Measurements from ENCODE around the gene SMAD3. TPM values are rescaled to one million over a fixed set of nuclear protein-coding genes. Genes with fewer than 3 reads are reported as not detected.

SMAD3 gene
- total RNA-seq, 1 donor from 2014 or later = 35.6 TPM

DNA sequence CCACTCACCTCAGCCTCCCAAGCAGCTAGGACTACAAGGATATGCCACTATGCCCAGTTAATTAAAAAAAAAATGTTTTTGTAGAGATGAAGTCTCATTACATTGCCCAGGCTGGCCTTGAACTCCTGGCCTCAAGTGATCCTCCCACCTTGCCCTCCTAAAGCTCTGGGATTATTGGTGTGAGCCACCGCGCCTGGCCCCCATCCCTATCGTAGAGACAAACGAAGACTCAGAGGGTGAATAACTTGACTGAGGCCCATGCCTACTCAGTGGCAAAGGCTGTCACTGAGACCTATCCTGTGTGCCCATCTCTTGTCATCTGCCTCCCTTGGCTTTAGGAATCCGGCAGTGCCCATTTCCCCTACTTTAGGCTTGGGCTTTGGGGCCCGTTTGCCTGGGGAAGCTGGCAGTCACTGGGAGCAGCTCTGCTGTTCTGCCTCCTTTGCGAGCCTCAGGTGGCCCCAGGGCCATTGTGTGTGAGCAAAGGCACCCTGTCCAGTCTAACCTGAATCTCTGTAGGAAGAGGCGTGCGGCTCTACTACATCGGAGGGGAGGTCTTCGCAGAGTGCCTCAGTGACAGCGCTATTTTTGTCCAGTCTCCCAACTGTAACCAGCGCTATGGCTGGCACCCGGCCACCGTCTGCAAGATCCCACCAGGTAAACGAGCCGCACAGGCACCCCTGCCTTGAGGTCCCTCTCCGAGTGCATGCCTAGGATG lies 119.0 kb downstream of the SMAD3 start:
- no peak for ATAC-seq

DNA sequence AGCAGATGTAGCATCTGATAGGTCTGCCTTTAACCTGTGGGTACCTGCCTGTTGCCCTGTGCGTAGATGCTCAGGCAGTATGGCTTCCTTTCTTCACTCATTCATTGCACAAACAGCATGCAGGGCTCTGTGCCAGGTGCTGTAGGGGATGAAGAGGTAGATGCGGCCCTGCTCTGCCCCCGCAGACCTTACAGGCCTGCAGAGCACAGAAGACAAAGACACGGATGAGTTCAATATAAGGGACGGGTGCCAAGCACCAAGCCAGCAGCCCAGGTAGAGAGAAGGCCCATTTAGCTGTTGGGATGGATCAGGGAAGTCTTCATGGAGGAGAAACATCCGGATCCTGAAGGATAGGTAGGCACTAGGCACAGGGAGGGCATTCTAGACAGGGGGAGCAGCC lies 119.6 kb downstream of the SMAD3 start:
- no peak for ATAC-seq

DNA sequence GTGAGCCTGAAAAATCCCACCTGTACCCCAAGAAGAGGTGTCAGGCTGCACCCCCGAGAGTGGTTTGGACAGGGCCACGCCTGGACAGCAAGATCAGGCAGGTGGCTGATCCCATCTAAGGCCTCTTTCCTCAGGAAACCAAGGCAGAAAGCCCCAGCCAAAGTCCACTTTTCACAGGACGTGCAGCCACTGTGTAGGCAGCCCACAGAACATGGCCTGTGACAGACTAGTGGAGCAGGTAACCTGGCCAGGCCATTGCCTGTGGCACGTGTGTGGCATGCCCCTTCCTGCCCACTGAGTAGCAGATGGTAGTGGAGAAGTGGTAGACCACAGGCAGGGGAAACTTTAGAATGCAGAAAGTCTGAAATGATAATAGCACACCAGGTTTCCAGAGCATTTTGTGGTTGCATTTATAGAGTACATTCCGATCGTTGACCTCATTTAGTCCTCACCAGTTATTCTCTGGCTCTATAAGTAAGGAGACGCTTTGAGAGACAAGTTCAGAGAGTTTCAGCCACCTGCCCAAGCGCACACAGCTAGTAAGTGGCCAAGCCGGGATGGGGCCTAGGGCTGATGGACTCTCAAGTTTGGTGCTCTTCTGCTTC lies 120.3 kb downstream of the SMAD3 start:
- ATAC-seq = peak; percentile 5

DNA sequence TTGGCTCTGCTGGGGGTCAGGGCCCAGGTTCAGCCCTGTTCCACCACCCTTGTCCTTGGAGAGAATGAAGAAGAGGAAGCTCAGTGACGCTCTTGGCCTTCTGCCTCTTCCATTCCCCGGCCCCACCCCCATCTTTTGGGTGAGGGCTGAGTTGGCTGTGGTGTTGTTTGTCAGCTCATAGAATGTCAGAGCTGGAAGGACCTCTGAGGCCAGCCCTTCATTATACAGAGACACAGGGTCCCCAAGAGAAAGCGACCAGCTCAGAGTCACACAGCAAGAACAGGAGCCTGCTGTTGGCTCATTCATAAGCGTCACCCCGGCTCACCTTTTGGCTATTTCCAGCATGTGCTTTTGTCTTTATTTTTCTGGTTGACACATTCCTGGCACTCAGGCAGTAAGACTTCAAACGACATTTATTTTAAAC lies 120.8 kb downstream of the SMAD3 start:
- ATAC-seq = no peak

DNA sequence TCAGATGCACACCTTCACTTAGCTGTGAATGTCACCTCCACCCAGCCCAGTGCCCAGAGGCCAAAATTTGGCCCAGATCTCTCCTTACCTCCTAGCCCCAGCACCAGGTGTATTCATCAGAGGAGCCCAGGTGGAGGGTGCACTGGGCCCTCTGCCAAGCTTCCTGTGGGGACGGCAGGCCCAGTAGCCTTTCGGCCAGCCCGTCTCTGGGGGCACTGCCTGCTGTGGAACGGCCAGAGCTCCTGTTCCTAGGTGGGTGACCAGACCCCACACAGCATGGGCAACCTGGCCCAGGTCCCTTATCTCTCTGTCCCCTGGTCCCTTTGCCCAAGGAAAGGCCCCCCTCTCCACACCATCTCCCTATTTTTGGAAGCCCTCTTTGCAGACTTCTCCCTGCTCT lies 121.3 kb downstream of the SMAD3 start:
- no peak for ATAC-seq

DNA sequence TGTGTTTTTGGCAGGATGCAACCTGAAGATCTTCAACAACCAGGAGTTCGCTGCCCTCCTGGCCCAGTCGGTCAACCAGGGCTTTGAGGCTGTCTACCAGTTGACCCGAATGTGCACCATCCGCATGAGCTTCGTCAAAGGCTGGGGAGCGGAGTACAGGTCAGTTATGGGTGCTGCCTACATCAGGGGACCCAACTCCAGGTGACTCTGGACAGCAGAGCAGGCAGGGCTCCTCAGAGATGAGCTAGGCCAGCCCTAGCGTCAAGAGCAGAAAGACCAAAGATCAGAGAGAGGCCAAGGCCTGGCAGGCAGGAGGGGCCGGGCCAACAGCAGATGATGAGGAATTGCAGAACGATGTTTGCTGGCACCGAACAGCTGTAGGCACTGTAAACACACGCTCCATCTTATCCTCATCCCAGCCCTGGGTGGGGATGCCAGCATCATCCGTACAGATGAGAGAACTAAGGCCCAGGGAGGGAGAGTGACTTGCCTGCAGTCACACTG lies 122.0 kb downstream of the SMAD3 start:
- no peak for ATAC-seq

DNA sequence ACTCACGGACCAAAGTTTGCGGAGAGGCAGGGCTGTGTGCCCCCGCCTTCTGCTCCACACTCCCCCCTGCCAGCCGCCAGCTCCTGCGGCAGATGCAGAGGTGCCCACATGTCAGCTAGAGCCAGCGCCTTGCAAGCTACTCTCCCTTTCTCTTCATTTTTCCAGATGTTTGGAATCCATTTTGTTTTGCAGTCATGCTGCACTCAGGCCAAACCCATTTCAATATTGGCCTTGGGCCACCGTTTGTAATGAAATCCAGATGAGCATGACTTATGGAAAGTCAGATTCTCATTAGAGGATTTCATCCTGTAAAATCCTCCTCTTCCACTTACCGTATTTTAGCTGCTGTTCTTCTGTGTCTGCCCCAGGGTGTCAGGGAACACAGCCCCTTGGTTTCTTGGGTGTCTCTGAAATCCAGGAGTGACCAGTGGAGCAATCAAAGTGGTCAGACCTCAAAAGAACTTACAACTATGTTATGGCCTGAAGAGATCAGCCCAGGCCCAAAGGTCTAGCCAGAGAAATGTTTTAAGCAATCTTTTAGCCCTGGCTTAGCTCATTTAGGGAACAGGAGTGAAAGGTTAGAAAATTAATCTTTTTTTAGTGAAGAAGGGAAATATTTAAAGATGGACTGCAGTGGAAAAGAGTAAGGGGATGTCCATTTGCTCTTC lies 123.3 kb downstream of the SMAD3 start:
- no peak for ATAC-seq

DNA sequence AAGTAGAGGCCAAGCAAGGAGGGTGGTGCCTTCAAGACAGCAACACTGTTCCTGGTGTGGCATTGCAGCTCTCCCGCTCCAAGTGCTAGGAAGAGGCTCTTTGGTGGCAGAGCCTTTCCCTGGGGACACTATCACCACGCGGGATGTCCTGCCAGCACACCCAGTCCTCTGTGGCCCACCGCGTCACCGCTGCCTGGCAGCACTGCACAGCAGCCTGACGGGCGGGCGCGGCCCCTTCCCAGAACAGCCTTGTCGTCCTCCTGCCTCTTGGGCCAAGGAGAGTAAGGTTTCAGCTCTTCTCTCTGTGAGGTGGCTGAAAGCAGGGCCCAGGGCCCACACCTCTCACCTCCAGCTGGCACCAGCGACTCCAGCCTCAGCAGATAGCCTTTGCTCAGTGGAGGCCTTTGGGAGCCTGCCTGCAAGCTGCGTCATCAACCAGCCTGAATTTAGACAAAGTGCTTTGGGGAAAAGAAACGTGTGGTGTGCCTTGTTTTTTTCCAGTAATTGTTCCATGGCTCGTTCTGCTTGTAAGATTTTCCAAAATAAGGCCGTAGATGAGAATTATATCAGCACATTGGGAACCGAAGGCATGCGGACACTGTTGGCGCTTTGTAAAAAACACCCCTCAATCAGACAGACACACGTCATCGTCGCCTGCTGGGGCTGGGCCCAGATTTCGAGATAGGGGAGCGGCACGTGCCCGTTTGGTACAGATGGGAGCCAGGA lies 124.1 kb downstream of the SMAD3 start:
- no peak for ATAC-seq

DNA sequence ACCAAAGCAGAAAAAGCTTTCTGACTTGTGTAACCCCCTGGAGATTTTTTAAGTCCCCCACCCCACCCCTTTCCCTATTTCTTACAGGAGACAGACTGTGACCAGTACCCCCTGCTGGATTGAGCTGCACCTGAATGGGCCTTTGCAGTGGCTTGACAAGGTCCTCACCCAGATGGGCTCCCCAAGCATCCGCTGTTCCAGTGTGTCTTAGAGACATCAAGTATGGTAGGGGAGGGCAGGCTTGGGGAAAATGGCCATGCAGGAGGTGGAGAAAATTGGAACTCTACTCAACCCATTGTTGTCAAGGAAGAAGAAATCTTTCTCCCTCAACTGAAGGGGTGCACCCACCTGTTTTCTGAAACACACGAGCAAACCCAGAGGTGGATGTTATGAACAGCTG lies 124.9 kb downstream of the SMAD3 start:
- ATAC-seq = no peak

DNA sequence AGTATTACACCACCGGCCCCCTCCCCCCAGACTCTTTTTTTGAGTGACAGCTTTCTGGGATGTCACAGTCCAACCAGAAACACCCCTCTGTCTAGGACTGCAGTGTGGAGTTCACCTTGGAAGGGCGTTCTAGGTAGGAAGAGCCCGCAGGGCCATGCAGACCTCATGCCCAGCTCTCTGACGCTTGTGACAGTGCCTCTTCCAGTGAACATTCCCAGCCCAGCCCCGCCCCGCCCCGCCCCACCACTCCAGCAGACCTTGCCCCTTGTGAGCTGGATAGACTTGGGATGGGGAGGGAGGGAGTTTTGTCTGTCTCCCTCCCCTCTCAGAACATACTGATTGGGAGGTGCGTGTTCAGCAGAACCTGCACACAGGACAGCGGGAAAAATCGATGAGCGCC lies 125.4 kb downstream of the SMAD3 start:
- peak; percentile 7 for ATAC-seq

DNA sequence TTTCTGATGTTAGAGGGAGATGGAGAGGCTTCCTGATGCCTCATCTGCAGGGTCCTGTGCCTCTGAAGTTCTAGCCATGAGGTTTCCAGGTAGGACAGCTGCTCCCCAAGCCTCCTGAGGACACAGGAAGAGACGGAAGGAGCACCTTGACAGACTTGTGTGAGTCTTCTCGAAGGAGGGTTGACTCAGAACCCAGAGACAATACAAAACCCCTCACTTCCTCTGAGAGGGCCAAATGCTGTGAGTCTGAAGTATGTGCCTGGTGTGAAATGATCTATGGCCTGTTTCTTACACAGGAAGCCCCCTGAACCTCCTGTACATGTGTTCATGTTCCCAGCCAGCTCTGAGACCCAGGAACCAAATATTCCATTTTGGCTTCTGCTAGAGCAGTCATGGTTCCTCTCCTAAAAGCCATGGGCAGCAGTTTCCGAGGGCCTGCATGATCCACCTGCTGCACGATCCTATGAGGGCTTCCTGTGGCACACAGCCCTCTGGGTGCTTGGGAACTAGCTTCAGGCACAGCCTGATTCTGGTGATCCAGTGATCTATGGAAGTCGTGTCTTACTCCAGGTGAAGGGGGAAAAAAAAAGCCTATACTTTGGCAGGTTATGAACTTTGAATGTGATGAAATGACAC lies 126.9 kb downstream of the SMAD3 start:
- no peak for ATAC-seq

DNA sequence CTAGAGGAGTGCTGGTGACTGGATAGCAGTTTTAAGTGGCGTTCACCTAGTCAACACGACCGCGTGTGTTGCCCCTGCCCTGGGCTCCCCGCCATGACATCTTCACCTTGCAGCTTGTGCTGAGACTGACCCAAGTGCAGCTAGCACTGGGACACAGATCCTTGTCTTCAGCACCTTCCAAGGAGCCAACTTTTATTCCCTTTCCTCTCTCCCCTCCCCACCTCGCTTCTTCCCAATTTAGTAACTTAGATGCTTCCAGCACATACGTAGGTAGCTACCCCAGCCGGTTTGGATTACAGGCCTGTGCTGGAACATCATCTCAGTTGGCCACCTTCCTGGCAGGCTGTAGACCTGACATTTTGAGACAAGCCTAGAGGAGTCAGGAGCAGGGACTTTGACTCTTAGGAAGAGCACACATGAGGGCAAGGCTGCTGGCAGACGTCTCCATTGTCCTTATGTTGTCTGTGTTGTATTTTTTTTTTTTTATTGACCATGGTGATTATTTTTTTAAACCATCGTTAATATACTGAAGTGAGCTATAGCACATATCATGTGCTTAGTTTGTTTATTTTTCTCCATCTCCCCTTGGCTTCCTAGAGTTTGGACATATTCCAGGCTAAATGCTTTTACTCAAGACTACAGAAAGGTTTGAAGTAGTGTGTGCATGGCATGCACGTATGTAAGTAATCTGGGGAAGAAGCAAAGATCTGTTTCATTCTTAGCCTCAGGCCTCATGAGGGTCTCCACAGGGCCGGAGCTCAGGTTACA lies 128.0 kb downstream of the SMAD3 start:
- ATAC-seq = no peak

DNA sequence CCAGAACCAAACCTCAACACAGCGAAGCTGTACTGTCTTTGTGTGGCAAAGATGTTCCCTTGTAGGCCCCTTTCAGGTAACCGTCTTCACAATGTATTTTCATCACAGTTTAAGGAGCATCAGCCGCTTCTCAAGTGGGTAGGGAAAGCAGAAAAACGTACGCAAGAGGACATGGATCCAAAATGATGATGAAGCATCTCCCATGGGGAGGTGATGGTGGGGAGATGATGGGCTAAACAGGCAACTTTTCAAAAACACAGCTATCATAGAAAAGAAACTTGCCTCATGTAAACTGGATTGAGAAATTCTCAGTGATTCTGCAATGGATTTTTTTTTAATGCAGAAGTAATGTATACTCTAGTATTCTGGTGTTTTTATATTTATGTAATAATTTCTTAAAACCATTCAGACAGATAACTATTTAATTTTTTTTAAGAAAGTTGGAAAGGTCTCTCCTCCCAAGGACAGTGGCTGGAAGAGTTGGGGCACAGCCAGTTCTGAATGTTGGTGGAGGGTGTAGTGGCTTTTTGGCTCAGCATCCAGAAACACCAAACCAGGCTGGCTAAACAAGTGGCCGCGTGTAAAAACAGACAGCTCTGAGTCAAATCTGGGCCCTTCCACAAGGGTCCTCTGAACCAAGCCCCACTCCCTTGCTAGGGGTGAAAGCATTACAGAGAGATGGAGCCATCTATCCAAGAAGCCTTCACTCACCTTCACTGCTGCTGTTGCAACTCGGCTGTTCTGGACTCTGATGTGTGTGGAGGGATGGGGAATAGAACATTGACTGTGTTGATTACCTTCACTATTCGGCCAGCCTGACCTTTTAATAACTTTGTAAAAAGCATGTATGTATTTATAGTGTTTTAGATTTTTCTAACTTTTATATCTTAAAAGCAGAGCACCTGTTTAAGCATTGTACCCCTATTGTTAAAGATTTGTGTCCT lies 129.0 kb downstream of the SMAD3 start:
- no peak for ATAC-seq

DNA sequence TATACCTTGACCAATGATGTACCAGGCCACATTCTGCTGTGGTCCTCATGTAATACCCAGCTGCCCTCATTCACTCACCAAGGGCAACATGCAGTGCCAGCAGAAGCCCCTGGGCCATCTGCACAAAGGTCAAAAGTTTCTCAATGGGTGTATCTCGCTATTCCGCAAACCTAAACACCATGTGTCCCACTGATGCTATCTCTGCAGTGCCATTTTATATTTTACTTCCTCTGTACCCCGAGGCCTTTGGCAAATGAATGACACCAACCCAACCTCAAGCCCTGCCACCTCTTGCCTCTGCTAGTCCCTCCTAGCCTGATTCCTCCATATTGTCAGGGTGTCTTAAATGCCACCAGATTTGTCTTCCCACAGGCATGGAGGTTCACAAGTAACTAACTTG lies 129.9 kb downstream of the SMAD3 start:
- no peak for ATAC-seq

DNA sequence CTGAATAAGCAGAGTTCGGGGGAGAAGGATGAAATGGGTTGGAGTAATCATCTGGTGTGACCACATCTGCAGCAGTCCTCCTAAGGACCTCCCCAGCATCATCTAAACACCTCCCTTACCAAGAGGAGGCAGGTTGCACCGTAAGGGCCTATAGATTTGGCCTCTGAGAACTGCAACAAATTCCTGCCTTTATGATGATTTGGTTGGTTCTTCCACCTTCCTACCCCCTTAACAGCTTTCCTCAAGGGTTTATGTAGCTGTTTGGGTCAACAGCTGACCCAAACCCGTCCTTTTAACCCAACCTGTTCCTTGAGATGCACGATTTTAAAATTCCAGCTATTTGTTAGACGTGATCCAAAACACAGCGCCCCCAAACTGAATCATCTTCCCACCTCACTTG lies 130.8 kb downstream of the SMAD3 start:
- ATAC-seq = no peak

DNA sequence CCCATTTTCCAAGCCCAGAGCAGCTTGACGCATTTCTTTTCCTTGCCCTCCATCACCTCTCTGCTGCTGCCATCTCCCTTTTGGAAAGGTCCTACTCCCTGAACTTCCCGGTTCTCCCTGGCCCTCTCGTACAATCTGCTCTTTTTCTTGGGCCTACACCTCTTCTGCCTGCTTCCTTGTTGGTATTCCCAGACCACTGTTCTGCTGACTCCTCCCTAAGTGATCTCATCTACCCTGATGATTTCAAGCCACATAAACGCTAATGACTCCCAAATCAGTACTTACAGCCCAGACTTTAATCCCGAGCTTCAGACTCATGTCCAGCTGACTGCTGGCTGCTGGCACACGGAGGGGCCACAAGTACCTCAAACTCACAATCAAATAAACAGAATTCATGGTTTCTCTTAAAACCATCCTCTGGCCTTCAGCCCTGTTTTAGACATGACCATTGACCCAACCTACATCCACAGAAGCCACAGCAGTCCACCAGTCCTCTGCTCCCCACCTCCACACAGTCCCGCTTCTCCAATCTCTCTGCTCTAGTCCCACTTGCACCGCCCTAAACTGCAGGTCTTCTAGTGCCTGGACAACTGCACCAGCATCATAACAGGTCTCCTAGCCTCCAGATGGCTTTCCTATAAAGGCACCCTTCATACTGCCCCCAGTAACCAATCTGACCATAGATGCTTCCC lies 131.4 kb downstream of the SMAD3 start:
- no peak for ATAC-seq

DNA sequence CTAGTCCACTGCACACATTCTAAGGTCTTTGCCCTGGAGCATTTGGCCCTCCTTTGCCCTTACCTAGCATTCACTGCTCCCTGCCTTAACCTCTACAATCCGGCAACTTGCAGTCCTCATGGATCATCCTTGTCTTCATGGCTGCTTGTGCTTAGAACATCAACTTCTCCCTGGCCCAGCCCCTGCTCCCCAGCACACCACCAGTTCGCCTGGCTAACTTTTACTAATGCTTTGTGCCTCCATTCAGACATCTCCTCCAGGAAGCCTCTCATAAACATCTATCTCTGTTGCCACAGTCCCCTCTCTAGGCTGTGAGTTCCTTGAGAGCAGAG lies 131.9 kb downstream of the SMAD3 start:
- ATAC-seq = no peak

DNA sequence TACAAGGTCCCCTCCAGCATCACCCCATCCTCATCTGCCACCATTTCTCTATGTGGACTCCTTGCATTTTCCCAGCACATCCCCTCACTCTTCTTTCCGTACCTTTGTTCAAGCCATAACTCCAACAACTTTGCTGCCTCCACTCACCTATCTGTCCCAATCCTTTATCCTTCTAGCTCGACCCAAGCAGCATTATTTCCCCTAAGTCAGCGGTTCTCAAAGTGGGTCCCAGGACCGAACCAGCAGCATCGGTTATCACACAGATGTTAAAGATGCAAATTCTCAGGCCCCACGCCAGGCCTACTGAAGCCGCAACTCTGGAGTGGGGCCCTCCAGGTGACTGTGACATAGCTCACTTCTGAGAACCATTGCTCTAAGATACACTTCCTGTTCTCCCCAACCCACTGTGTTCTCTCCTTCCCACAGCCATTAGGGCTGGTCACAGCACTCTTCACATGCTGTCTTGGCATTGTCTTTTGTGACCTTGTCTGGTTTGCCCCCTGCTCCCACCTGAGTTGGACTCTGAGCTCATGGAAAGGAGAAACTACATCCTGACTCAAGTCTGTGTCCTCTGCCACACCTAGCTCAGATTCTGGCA lies 132.9 kb downstream of the SMAD3 start:
- peak; percentile 27 for ATAC-seq

DNA sequence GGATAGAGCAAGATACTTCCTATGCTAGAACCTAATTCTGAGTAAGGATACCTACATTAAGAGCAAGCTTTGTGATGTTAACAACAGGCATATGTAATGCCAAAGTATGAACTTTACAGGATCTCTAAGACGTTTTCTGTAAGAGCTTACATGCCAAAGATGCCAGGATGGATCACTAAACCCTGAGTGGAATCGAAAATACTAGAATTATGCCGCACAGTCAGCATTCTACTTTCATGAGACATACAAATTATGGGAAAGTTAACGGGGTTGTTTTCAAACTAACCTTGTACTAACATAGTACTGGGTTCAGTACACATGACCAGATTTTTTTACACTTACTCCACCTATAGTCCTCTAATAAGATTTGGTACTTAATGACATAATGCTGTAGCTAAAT lies 134.0 kb downstream of the SMAD3 start:
- ATAC-seq = no peak

All from esophagus mucosa (tissue), 1 donor.